Aorta (tissue), 5 donors: Measurements from ENCODE around the gene ECSCR. TPM values are rescaled to one million over a fixed set of nuclear protein-coding genes. Genes with fewer than 3 reads are reported as not detected.
"Not testable (repeated sequence)": the region's sequence is repeated elsewhere in the genome, so short reads cannot be mapped to it uniquely, and the experiment has no call there.

Source experiments
- ATAC-seq: fragments of 200-7000 bp; cut with Tn5 transposase; one replicate; pipeline ENCODE4 v1.9.1; 2022; ENCODE audit warnings: moderate library complexity; ENCODE audit not compliant: low FRiP score
- DNase-seq, 2 donors: peaks; one replicate each; pipeline ENCODE4 v3.0.0-alpha.2; 2020
- H3K27ac ChIP-seq, 2 donors: one replicate each; pipeline ENCODE4 v1.5.1; 2013; ENCODE audit warnings: low read length in 2 of 2, mild to moderate bottlenecking in 2 of 2, moderate library complexity in 2 of 2, control low read depth in 1 of 2, inconsistent platforms in 1 of 2, low read depth in 1 of 2
- H3K27me3 ChIP-seq, 2 donors: one replicate each; pipeline ENCODE4 v1.6.1; 2013; ENCODE audit warnings: control low read depth in 1 of 2, low read length in 1 of 2, mild to moderate bottlenecking in 1 of 2, moderate library complexity in 1 of 2; ENCODE audit not compliant: insufficient read depth in 2 of 2, control insufficient read depth in 1 of 2
- H3K36me3 ChIP-seq, 2 donors: one replicate each; pipeline ENCODE4 v1.6.1; 2013; ENCODE audit warnings: control low read depth in 1 of 2, low read length in 1 of 2, mild to moderate bottlenecking in 1 of 2; ENCODE audit not compliant: insufficient read depth in 2 of 2, control insufficient read depth in 1 of 2
- H3K4me1 ChIP-seq, 2 donors: one replicate each; pipeline ENCODE4 v1.6.1; 2013; ENCODE audit warnings: low read length in 2 of 2, control low read depth in 1 of 2, mild to moderate bottlenecking in 1 of 2, moderate library complexity in 1 of 2; ENCODE audit not compliant: insufficient read depth in 2 of 2, control insufficient read depth in 1 of 2
- H3K4me3 ChIP-seq, 2 donors: one replicate each; pipeline ENCODE4 v1.5.1; 2013; ENCODE audit warnings: low read length in 2 of 2, control low read depth in 1 of 2, mild to moderate bottlenecking in 1 of 2
- H3K9me3 ChIP-seq: one replicate; pipeline ENCODE4 v1.6.1; 2013; ENCODE audit warnings: mild to moderate bottlenecking, low read length; ENCODE audit not compliant: control insufficient read depth
- WGBS, 2 donors: extraction: QIAGEN DNeasy Blood & Tissue Kit; methylation state at CpG; one replicate each; pipeline ENCODE4 v1.1.7; 2013; 5-methylcytosine and 5-hydroxymethylcytosine counted together
- intact Hi-C, 2 donors: fragments of 100-400 bp; cut with DNase I; formaldehyde crosslinking; loops; one replicate each; pipeline versions ENCODE4 v1.14.2 to v1.15.0; 2022
- long read RNA-seq, 2 donors: library from polyadenylated mRNA; unstranded; transcript quantifications; one replicate each; pipeline ENCODE4 v2.0.0, GENCODE V29; 2020 to 2021
- polyA plus RNA-seq, 2 donors: library from polyadenylated mRNA; stranded (reverse); fragments of 200-250 nt; gene quantifications; one replicate each; pipeline ENCODE4 v1.2.3, GENCODE V29; 2013
- total RNA-seq, 2 donors: library from RNA; stranded (reverse); fragmentation: NEBNext Ultra II Directional; extraction: Animal tissue kit (Norgen Biotek cat#: 25700); gene quantifications; one replicate each; pipeline ENCODE4 v1.2.1, GENCODE V29; 2021
- donor health status: healthy with polysubstance abuse.
- donor health status: Bipolar disorder and iron deficiency.
- donor health status: DM: no; HTN: no; CAD: no.
- donor health status: DM: no; HTN: no; CAD: no.
- donor health status: DM: yes; HTN: yes; CAD: no.

ECSCR gene, protein sequence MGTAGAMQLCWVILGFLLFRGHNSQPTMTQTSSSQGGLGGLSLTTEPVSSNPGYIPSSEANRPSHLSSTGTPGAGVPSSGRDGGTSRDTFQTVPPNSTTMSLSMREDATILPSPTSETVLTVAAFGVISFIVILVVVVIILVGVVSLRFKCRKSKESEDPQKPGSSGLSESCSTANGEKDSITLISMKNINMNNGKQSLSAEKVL
- total RNA-seq: 10 to 100 TPM; 33.2 to 51.3 TPM
- polyA plus RNA-seq: 10 to 100 TPM in 1 of 2 donors, 1 to 10 TPM in 1; 6.1 to 11.6 TPM
- long read RNA-seq, donor 1, transcript ECSCR-201 (10 exons, 1,035 nt): major isoform, 19 of 20 reads
- long read RNA-seq, donor 1, partial matches to known transcripts: 0 of 20 reads
- long read RNA-seq, donor 1, other reads (novel, unspliced or antisense): 1 of 20 reads
- long read RNA-seq, donor 2, transcript ECSCR-201 (10 exons, 1,035 nt): major isoform, 11 of 14 reads
- long read RNA-seq, donor 2, partial matches to known transcripts: 3 of 14 reads
- long read RNA-seq, donor 2, other reads (novel, unspliced or antisense): 0 of 14 reads

- Histone ChIP-seq H3K4me1 (no peaks in the 10 kb centered on the region), H3K4me3 (no peak within 1 kb of the TSS), H3K36me3 (no peaks in the 10 kb centered on the region), H3K9me3 (no peaks in the 10 kb centered on the region), H3K27ac (no peak within 1 kb of the TSS), H3K27me3 (no peaks in the 10 kb centered on the region)
- DNase-seq (peak in 1 of 2 donors; percentile 74), ATAC-seq (peak; percentile 60)
- intact Hi-C loops: no loop called here
- 82 to 90% methylated on average over 10 of the region's 10 CpGs for WGBS, 2 donors
These were observed at the start of gene ECSCR for GRCh38 chr5:139462586-139463276. ECSCR (minus strand) TSS chr5:139462743; CDS start chr5:139462670, 73 bp downstream.

DNA sequence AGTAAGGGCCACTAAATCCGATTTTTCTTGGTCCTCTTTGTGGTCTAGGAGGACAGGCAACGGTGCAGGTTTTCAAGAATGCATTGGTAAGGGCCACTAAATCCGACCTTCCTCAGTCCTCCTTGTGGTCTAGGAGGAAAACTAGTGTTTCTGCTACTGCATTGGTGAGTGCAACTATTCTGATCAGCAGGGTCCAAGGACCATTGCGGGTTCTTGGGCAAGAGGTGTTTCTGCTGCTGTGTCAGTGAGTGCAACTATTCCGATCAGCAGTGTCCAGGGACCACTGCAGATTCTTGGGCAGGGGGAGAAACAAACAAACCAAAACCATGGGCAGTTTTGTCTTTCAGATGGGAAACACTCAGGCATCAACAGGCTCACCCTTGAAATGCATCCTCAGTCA is 42.2 kb upstream of the ECSCR start:
- DNase-seq, H3K9me3 ChIP-seq, H3K27me3 ChIP-seq, H3K36me3 ChIP-seq, H3K27ac ChIP-seq, ATAC-seq, H3K4me3 ChIP-seq, intact Hi-C loops, H3K4me1 ChIP-seq: not testable (repeated sequence)
- WGBS, 2 donors: 78% methylated on average over 5 of the region's 5 CpGs

- ATAC-seq, H3K27ac ChIP-seq, H3K27me3 ChIP-seq, H3K36me3 ChIP-seq, DNase-seq, H3K9me3 ChIP-seq, H3K4me1 ChIP-seq, H3K4me3 ChIP-seq, intact Hi-C loops: not testable (repeated sequence)
- WGBS, 2 donors: 82% methylated on average over 15 of the region's 15 CpGs
These were observed 41.3 kb upstream of the ECSCR start for GRCh38 chr5:139503879-139504278.

DNA sequence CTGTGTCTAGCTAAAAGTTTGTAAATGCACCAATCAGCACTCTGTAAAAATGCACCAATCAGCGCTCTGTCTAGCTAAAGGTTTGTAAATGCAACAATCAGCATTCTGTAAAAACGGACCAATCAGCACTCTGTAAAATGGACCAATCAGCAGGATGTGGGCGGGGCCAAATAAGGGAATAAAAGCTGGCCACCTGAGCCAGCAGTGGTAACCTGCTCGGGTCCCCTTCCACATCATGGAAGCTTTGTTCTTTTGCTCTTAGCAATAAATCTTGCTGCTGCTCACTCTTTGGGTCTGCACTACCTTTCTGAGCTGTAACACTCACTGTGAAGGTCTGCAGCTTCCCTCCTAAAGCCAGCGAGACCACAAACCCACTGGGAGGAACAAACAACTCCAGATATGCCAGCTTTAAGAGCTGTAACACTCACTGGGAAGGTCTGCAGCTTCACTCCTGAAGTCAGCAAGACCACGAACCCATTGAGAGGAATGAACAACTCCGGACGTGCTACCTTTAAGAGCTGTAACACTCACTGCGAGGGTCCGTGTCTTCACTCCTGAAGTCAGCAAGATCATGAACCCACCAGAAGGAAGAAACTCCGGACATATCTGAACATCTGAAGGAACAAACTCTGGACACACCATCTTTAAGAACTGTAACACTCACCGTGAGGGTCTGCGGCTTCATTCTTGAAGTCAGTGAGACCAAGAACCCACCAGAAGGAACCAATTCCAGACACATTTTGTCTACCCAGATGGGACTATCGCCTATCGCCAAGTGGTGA is 40.7 kb upstream of the ECSCR start:
- intact Hi-C loops, DNase-seq, H3K27ac ChIP-seq, H3K9me3 ChIP-seq, H3K27me3 ChIP-seq, H3K36me3 ChIP-seq, ATAC-seq, H3K4me1 ChIP-seq, H3K4me3 ChIP-seq: not testable (repeated sequence)
- WGBS, 2 donors: 91 to 94% methylated on average over 15 of the region's 15 CpGs

DNA sequence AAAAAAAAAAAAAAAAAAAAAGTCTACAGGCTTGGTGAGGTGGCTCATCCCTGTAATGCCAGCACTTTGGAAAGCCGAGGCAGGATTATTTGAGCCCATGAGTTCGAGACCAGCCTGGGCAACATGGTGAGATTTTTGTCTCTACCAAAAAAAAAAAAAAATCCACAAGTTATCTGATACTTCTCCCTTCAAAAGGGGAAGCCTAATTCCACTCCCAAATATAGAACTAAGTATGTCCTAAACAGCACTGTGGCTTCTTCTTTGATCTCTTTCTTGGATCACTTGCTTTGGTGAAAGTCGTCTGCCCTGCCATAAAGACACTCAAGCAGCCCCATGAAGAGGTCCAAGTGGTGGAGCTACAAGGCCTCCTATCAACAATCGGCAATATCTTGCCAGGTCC is 38.8 kb upstream of the ECSCR start:
- Histone ChIP-seq H3K27me3 (no peaks in the 10 kb centered on the region), H3K27ac (no peak overlapping the region), H3K9me3 (peaks cover 2% of the 10 kb centered on the region), H3K4me3 (no peak overlapping the region), H3K4me1 (no peaks in the 10 kb centered on the region), H3K36me3 (no peaks in the 10 kb centered on the region)
- WGBS, 2 donors: 94% methylated on average over 4 of the region's 4 CpGs
- DNase-seq: no peak
- no peak for ATAC-seq
- intact Hi-C loops: no loop called here

DNA sequence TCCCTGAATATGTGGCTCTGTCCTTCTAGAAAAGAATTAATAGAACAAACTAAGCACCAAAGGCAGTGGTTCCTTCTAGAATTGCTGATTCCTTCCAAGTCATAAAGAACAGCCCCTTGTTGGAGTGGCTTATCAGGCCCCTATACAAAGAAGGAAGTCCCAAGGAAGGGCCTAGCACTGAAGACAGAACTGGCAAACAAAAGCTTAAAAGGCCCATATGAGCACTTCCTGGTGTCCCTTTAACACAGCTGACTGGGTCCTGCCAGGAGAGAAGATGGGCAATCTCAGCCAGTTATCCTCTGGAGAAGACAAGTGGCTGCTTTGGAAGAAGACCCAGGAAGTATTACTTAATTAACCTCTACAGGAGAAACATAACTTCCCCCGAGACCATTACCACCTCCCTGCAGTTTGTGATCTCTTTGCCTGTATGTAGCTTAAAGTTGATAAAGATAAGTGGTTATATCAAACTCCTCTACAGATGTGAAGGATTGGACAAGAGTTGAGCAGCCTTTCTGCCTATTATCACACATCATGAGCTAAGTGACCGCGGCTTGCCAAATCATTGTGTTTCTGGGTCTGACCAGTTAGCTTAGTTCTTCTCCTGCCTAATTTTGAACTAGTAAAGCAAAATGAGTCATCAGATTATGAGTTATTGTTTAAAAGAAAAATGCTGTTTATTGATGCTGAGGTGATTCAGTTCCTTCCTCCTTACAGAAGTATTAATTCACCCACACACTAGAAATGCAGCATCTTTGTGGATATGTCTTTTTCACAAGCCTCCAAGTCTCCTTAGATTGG is 33.3 kb upstream of the ECSCR start:
- H3K27me3 ChIP-seq: no peaks in the 10 kb centered on the region
- intact Hi-C loops: no loop called here
- 92 to 95% methylated on average over 3 of the region's 3 CpGs for WGBS, 2 donors
- DNase-seq: no peak
- no peak overlapping the region for H3K27ac ChIP-seq
- H3K4me1 ChIP-seq: no peaks in the 10 kb centered on the region
- no peak for ATAC-seq
- H3K36me3 ChIP-seq: no peaks in the 10 kb centered on the region
- no peaks in the 10 kb centered on the region for H3K9me3 ChIP-seq
- H3K4me3 ChIP-seq: no peak overlapping the region

DNA sequence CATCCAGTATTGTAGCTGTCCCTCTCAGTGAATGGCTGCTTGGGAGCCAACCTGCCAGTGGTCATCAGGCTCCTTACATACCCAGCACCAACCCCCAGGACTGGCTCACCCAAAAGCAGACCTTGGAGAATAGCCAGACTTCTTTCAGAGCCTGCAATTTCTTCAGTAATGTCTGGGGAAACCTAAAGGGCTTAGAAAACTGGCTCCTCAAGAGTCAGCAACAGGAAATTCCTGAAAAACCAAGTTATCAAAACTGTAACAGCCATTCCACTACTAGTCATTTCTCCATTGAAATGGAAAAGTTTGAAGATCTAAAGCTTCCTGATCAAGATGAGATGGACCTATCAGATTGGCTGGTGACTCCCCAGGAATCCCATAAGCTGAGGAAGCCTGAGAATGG is 32.3 kb upstream of the ECSCR start:
- no peaks in the 10 kb centered on the region for H3K4me1 ChIP-seq
- H3K27ac ChIP-seq: no peak overlapping the region
- H3K27me3 ChIP-seq: no peaks in the 10 kb centered on the region
- intact Hi-C loops: no loop called here
- no peaks in the 10 kb centered on the region for H3K36me3 ChIP-seq
- DNase-seq (no peak), ATAC-seq (no peak)
- H3K9me3 ChIP-seq: no peaks in the 10 kb centered on the region
- no peak overlapping the region for H3K4me3 ChIP-seq

- Histone ChIP-seq H3K9me3 (no peaks in the 10 kb centered on the region), H3K36me3 (no peaks in the 10 kb centered on the region), H3K27me3 (no peaks in the 10 kb centered on the region), H3K4me3 (no peak overlapping the region), H3K4me1 (no peaks in the 10 kb centered on the region), H3K27ac (no peak overlapping the region)
- 91 to 92% methylated on average over 3 of the region's 3 CpGs for WGBS, 2 donors
- no peak for ATAC-seq
- no peak for DNase-seq
- intact Hi-C loops: no loop called here
These were observed 31.7 kb upstream of the ECSCR start for GRCh38 chr5:139494256-139494655.
